Measurements from ENCODE around the gene HDAC4.

The HDAC4 gene

GRCh38 chr2:239360421-239361310 lies 40.2 kb downstream of the HDAC4 start:
- Histone ChIP-seq H3K4me2 (ENCODE audit: low read depth, low read length) (no peak overlapping the region), H3K27ac (ENCODE audit: low read length) (no peak overlapping the region), H3K79me2 (ENCODE audit: low read length) (peaks cover 47% of the 10 kb centered on the region), H3K9ac (ENCODE audit: low read length) (no peak overlapping the region), H3K36me3 (replicated peaks; ENCODE audit: insufficient read depth, low read length) (no peaks in the 10 kb centered on the region), H3K27me3 (replicated peaks; ENCODE audit: insufficient read depth, low read length) (no peaks in the 10 kb centered on the region), H2AFZ (ENCODE audit: low read length) (no peak overlapping the region), H4K20me1 (ENCODE audit: insufficient read depth, low read length) (no peaks in the 10 kb centered on the region), H3K4me1 (ENCODE audit: low read length) (no peaks in the 10 kb centered on the region), H3F3A (ENCODE audit: insufficient read depth, low read length) (no peaks in the 10 kb centered on the region), H3K4me3 (ENCODE audit: low read length) (no peak overlapping the region), H3K9me2 (replicated peaks; ENCODE audit: insufficient read depth, low read length) (no peaks in the 10 kb centered on the region), H3K9me3 (replicated peaks; ENCODE audit: insufficient read depth, low read length) (no peaks in the 10 kb centered on the region)
- TF ChIP-seq EZH2phosphoT487 (IDR thresholded peaks at IDR 0.05; ENCODE audit: low read length) (no peak), EZH2 (optimal IDR thresholded peaks at IDR 0.05; ENCODE audit: low read depth, low read length) (no peak), CTCF (IDR thresholded peaks at IDR 0.05; ENCODE audit: low read length) (no peak)
- DNase-seq: no peak

- H3K4me2 ChIP-seq (ENCODE audit: low read depth, low read length): no peak overlapping the region
- no peak overlapping the region for H3K27ac ChIP-seq (ENCODE audit: low read length)
- H4K20me1 ChIP-seq (ENCODE audit: insufficient read depth, low read length): no peaks in the 10 kb centered on the region
- no peaks in the 10 kb centered on the region for H3F3A ChIP-seq (ENCODE audit: insufficient read depth, low read length)
- DNase-seq: no peak
- no peak overlapping the region for H3K4me3 ChIP-seq (ENCODE audit: low read length)
- H3K9me3 ChIP-seq (replicated peaks; ENCODE audit: insufficient read depth, low read length): no peaks in the 10 kb centered on the region
- H3K4me1 ChIP-seq (ENCODE audit: low read length): no peaks in the 10 kb centered on the region
- H3K27me3 ChIP-seq (replicated peaks; ENCODE audit: insufficient read depth, low read length): no peaks in the 10 kb centered on the region
- H3K79me2 ChIP-seq (ENCODE audit: low read length): peaks cover 49% of the 10 kb centered on the region
- TF ChIP-seq EZH2phosphoT487 (IDR thresholded peaks at IDR 0.05; ENCODE audit: low read length): no peak
- no peak for TF ChIP-seq EZH2 (optimal IDR thresholded peaks at IDR 0.05; ENCODE audit: low read depth, low read length)
- no peak for TF ChIP-seq CTCF (IDR thresholded peaks at IDR 0.05; ENCODE audit: low read length)
- H3K9me2 ChIP-seq (replicated peaks; ENCODE audit: insufficient read depth, low read length): no peaks in the 10 kb centered on the region
- H2AFZ ChIP-seq (ENCODE audit: low read length): no peak overlapping the region
- H3K9ac ChIP-seq (ENCODE audit: low read length): no peak overlapping the region
- H3K36me3 ChIP-seq (replicated peaks; ENCODE audit: insufficient read depth, low read length): no peaks in the 10 kb centered on the region
These were observed 40.8 kb downstream of the HDAC4 start for GRCh38 chr2:239360008-239360407.

GRCh38 chr2:239359196-239359912 lies 41.5 kb downstream of the HDAC4 start:
- H3K9me2 ChIP-seq (replicated peaks; ENCODE audit: insufficient read depth, low read length): no peaks in the 10 kb centered on the region
- no peaks in the 10 kb centered on the region for H4K20me1 ChIP-seq (ENCODE audit: insufficient read depth, low read length)
- H3K27me3 ChIP-seq (replicated peaks; ENCODE audit: insufficient read depth, low read length): no peaks in the 10 kb centered on the region
- H3K9ac ChIP-seq (ENCODE audit: low read length): no peak overlapping the region
- H3K79me2 ChIP-seq (ENCODE audit: low read length): peaks cover 45% of the 10 kb centered on the region
- H3F3A ChIP-seq (ENCODE audit: insufficient read depth, low read length): no peaks in the 10 kb centered on the region
- no peaks in the 10 kb centered on the region for H3K9me3 ChIP-seq (replicated peaks; ENCODE audit: insufficient read depth, low read length)
- H2AFZ ChIP-seq (ENCODE audit: low read length): no peak overlapping the region
- H3K4me2 ChIP-seq (ENCODE audit: low read depth, low read length): no peak overlapping the region
- no peaks in the 10 kb centered on the region for H3K36me3 ChIP-seq (replicated peaks; ENCODE audit: insufficient read depth, low read length)
- H3K27ac ChIP-seq (ENCODE audit: low read length): no peak overlapping the region
- no peak for DNase-seq
- no peaks in the 10 kb centered on the region for H3K4me1 ChIP-seq (ENCODE audit: low read length)
- H3K4me3 ChIP-seq (ENCODE audit: low read length): no peak overlapping the region
- no peak for TF ChIP-seq EZH2phosphoT487 (IDR thresholded peaks at IDR 0.05; ENCODE audit: low read length)
- TF ChIP-seq EZH2 (optimal IDR thresholded peaks at IDR 0.05; ENCODE audit: low read depth, low read length): no peak
- TF ChIP-seq CTCF (IDR thresholded peaks at IDR 0.05; ENCODE audit: low read length): no peak
